Calu3 (cell line): ENCODE data around the gene KCNT2. TPM values are rescaled to one million over a fixed set of nuclear protein-coding genes. Genes with fewer than 3 reads are reported as not detected.

Experiments used
- BruUV-seq: library from RNA; stranded (reverse); fragments of 400-500 nt; replicated peaks from 2 replicates; lab custom pipeline; 2021; lab: Mats Ljungman, UMichigan
- CTCF ChIA-PET: fragments of 300-600 bp; sonication (Branson Sonifier 250); formaldehyde crosslinking; loops from one replicate; lab custom pipeline; 2022; ENCODE audit warnings: antibody characterized with exemption; lab: Charles Lee
- DNase-seq: peaks from one replicate; pipeline ENCODE4 v3.0.0; 2022
- H3K27ac Mint-ChIP-seq: one replicate; pipeline ENCODE4 v1.8.0; 2022; ENCODE audit warnings: mixed read lengths; ENCODE audit not compliant: unreplicated experiment
- H3K27me3 Mint-ChIP-seq: one replicate; pipeline ENCODE4 v1.8.0; 2022; ENCODE audit warnings: mixed read lengths; ENCODE audit not compliant: unreplicated experiment
- H3K36me3 Mint-ChIP-seq: one replicate; pipeline ENCODE4 v1.8.0; 2022; ENCODE audit warnings: mild to moderate bottlenecking, moderate library complexity, mixed read lengths; ENCODE audit not compliant: insufficient read depth, unreplicated experiment
- H3K4me1 Mint-ChIP-seq: one replicate; pipeline ENCODE4 v1.8.0; 2022; ENCODE audit warnings: mild to moderate bottlenecking, low read depth, mixed read lengths; ENCODE audit not compliant: unreplicated experiment
- H3K4me3 Mint-ChIP-seq: one replicate; pipeline ENCODE4 v1.8.0; 2022; ENCODE audit warnings: mild to moderate bottlenecking, low read depth, moderate library complexity, mixed read lengths; ENCODE audit not compliant: unreplicated experiment
- H3K9me3 Mint-ChIP-seq: one replicate; pipeline ENCODE4 v1.8.0; 2022; ENCODE audit warnings: low read depth, mixed read lengths; ENCODE audit not compliant: unreplicated experiment
- CTCF ChIP-seq: fragments of 200-600 bp; IDR thresholded peaks from one replicate; pipeline ENCODE4 v1.8.0; 2022; ENCODE audit warnings: antibody characterized with exemption; ENCODE audit not compliant: unreplicated experiment
- intact Hi-C: fragments of 100-400 bp; cut with micrococcal nuclease; formaldehyde crosslinking; loops from one replicate; pipeline ENCODE4 v1.10.0; 2022; ENCODE audit not compliant: unreplicated experiment
- total RNA-seq: library from RNA; stranded (reverse); gene quantifications from 2 replicates; pipeline ENCODE4 v1.2.3, GENCODE V29; 2022

KCNT2 gene
- total RNA-seq, 1 experiment from 2014 or later, result 3.3 TPM

DNA sequence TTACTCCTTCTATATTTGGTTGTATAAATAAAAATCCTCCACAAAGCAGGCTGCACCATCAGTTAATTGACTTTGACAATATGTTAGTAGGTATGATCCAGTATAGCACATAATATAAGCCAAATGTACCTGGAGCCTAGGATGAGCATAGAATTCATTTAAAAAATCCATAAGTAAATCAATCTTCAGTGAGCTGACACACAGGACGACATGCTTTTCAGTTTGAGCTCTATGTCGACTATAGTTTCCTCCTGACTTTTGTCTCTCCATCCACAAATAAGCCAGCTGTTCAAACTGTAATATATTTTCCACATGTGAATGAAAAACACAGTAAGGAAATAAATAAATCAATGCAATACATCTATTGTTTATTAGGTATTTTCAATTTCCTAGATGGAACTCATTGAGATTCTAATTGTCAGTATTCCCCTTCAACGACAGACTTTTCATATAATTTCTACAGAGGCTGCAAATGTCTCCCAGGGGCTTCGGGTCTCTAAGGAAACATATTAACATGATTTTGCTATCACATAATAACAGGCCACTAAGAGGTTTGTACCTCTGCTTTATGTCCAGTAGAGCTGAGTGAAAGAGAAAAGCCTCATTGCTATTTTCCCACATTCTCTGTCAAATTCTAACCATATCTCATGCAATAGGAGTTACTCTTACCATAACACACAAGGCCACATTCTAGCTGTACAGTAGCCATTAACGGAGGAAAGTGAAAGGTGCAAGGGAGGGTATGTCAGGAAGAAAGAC is 180.1 kb downstream of the KCNT2 start:
- CTCF ChIA-PET, result no interaction called here
- no peak for DNase-seq

DNA sequence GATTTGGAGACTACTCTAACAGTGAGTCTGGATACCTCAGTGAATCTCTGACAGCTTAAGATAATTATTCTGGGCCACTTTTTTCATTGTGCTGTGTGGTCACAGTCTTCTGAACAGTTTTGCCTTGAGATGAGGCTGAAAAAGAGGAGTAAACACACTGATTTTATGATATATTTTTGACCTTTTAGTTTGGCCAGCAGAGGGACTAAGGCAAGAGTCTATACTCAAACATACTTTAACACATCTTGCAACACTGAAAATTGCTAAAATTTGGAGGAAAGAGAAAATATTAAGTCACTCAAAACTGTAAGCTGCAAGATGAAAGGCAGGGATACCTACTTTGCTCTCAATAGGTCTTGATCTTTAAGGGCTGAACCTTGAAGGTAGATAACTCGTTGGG is 182.7 kb downstream of the KCNT2 start:
- no peaks in the 10 kb centered on the region for H3K9me3 Mint-ChIP-seq
- BruUV-seq, result no TSS peak
- CTCF ChIA-PET, result no interaction called here
- H3K4me1 Mint-ChIP-seq, result no peaks in the 10 kb centered on the region
- no peak overlapping the region for H3K27ac Mint-ChIP-seq
- H3K4me3 Mint-ChIP-seq, result no peak overlapping the region
- H3K27me3 Mint-ChIP-seq, result no peaks in the 10 kb centered on the region
- DNase-seq, result no peak
- intact Hi-C loops, result no loop called here
- H3K36me3 Mint-ChIP-seq, result no peaks in the 10 kb centered on the region
- no peak for TF ChIP-seq CTCF

More for the DNA sequence above, 180.1 kb downstream of the KCNT2 start:
- Mint-ChIP-seq H3K4me3 (no peak overlapping the region), H3K27me3 (no peaks in the 10 kb centered on the region), H3K36me3 (no peaks in the 10 kb centered on the region), H3K9me3 (peaks cover 2% of the 10 kb centered on the region), H3K27ac (no peak overlapping the region), H3K4me1 (no peaks in the 10 kb centered on the region)
- no TSS peak for BruUV-seq
- intact Hi-C loops, result no loop called here
- no peak for TF ChIP-seq CTCF

DNA sequence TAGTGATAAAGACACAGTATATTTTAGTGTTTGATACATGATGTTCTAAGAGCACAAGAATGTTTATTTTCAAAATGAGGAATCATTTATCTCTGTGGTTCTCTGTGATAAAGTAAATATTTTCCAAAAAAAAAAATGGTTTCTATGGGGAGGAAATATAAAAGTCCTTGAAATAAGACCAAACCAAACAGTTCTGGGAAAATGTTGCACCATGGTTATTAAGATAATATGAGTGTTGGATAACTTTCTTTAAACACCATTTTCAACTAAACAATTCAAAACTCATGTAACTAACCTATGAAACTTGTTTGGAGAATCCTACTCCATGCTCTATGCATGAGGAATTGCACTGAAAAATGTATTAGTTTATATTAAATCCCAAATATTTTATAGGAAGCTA is 184.6 kb downstream of the KCNT2 start:
- BruUV-seq, result no TSS peak
- CTCF ChIA-PET, result no interaction called here
- intact Hi-C loops, result no loop called here
- H3K36me3 Mint-ChIP-seq, result no peaks in the 10 kb centered on the region
- no peaks in the 10 kb centered on the region for H3K27me3 Mint-ChIP-seq
- DNase-seq, result no peak
- H3K4me1 Mint-ChIP-seq, result no peaks in the 10 kb centered on the region
- H3K4me3 Mint-ChIP-seq, result no peak overlapping the region
- H3K9me3 Mint-ChIP-seq, result peaks cover 2% of the 10 kb centered on the region
- no peak overlapping the region for H3K27ac Mint-ChIP-seq
- no peak for TF ChIP-seq CTCF

DNA sequence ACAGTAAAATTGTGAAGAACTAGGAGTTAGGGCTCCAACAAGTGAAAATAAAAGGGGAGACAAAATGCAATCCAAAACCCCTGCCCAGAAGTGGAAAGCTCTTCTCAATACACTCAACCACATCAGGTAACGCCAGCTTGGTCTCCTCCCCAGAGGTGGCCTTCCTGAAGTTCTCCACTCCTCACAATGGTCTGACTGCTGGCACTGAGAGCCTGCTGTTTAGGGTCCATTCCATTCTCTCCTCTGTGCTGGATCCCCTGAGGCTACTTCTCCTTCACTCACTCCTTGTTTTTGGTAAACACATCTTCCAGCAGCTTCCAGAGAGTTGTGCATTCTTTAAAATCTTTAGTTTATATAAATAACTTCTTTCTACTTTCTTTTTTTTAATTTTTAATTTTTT is 189.5 kb downstream of the KCNT2 start:
- Mint-ChIP-seq H3K9me3 (peaks cover 2% of the 10 kb centered on the region), H3K27ac (no peak overlapping the region), H3K4me3 (no peak overlapping the region), H3K27me3 (no peaks in the 10 kb centered on the region), H3K4me1 (no peaks in the 10 kb centered on the region), H3K36me3 (no peaks in the 10 kb centered on the region)
- intact Hi-C loops, result no loop called here
- no peak for DNase-seq
- CTCF ChIA-PET, result no interaction called here
- no peak for TF ChIP-seq CTCF
- no TSS peak for BruUV-seq
